Measurements from ENCODE around the gene CD14. TPM values are rescaled to one million over a fixed set of nuclear protein-coding genes. Genes with fewer than 3 reads are reported as not detected.

CD14 gene
- total and polyA plus RNA-seq, 4 experiments from 2014 or later = 2.7 to 5.2 (median 4.1) TPM

DNA sequence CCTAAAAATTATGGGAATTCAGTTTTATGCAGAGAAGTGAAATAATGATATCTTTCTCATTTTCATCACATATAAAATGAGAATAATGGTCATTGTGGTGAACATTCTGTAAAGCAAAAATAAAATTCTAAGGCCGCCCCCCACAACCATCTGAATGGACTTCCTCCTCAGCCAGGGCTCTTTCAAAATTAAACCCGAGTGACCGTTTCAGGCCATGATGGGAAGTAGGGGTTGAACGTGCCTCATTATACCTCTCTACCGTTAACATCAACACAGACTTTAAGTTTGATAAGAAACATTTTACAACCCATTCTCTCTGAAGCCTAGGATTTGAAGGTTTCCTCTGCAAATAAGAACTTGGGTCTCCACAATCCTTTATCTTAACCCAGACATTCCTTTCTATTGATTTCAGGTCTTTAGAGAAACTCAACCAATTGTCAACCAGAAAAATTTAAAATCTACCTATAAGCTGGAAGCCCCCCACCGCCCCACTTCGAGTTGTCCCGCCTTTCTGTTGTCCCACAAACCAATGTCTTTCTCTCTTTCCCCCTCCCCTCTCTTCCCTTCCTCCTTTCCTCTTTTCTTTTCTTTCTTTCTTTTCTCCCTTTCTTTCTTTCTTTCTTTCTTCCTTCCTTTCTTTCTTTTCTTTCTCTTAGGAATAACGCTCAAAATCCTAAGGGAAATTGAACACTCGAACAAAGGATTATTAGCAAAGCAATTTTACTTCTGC is 4.6 kb upstream of the CD14 start:
- H3K27ac ChIP-seq (ENCODE audit: low read depth, low read length) = no peak overlapping the region
- peak overlapping the region in 5 of 7 donors; percentile 18 to 96 (median 88) for H3K27ac Mint-ChIP-seq
- H3K9me3 ChIP-seq (ENCODE audit: control insufficient read depth in 1 of 2, low read length in 2 of 2) = no peaks in the 10 kb centered on the region
- H3K36me3 ChIP-seq (ENCODE audit: insufficient read depth, low read length) = peaks cover 6% of the 10 kb centered on the region
- peaks cover 0 to 11% of the 10 kb centered on the region in 2 donors for H3K36me3 Mint-ChIP-seq
- POLR2A ChIA-PET (ENCODE audit: partially characterized antibody) = interaction anchor here (1.1 to 3.4 kb wide), 2 partner anchors 10 to 80 kb away, joined by 3 to 55 read pairs; partner anchors contain the start of genes IK, NDUFA2 and SRA1
- intact Hi-C loops (cut with micrococcal nuclease) = loop anchor here (2.0 to 5.0 kb wide), 4 partner anchors 27 to 790 kb away; partner anchors contain the start of genes SRA1 and WDR55
- no peak overlapping the region for H3K4me3 ChIP-seq (ENCODE audit: low read length in 2 of 2)
- peaks cover 0 to 1% (median 0%) of the 10 kb centered on the region in 8 donors for H3K9me3 Mint-ChIP-seq
- CTCF ChIA-PET (ENCODE audit: partially characterized antibody) = interaction anchor here (1.3 to 3.3 kb wide), 4 partner anchors 10 to 76 kb away, joined by 3 to 17 read pairs (median 4); partner anchors contain the start of genes APBB3, IK and NDUFA2
- no peak for DNase-seq
- peak overlapping the region in 2 of 8 donors; percentile 9 to 15 for H3K4me3 Mint-ChIP-seq
- peaks cover 26 to 59% (median 41%) of the 10 kb centered on the region in 4 donors for H3K4me1 Mint-ChIP-seq
- H3K4me1 ChIP-seq (ENCODE audit: insufficient read depth, low read length) = peaks cover 30% of the 10 kb centered on the region
- H3K27me3 Mint-ChIP-seq = no peaks in the 10 kb centered on the region
- H3K27me3 ChIP-seq (ENCODE audit: insufficient read depth, low read length) = no peaks in the 10 kb centered on the region

DNA sequence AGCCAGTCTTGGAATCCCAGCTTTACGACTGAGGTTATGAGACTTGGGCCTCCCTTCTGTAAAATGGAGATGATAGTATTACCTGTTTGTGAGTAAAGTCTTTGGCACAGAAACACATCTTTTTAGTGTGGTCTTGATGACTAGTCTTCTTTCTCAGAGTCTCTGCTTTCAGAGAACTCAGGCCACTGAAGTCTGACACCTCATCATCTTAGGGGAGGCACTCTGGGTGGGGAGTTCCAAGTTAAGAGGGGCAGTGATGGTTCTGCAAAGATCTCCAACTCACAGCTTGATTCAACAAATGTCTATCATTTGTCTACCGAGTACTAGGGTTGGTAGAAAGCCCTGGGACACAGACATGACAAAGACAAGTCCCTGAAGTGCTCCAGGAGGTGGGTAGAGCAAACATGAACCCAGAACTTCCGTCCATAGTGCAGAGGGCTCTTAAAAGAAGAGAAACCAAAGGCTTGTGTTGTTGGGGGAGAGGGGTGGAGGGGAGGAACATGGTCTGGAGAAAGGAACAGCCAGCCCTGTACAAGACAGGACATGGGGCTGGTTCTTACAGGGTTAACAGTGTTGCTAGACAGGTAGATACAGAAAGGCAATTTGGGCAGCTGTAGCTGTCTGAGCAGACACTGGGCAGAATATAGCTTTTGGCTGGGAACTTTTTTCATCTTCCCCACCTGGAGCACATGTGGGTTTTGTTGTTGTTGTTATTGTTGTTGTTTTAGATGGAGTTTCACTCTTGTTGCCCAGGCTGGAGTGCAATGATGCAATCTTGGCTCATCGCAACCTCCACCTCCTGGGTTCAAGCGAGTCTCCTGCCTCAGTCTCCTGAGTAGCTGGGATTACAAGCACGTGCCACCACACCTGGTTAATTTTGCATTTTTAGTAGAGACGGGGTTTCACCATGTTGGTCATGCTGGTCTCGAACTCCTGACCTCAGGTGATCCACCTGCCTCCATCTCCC is 2.6 kb upstream of the CD14 start:
- Histone ChIP-seq H3K36me3 (ENCODE audit: insufficient read depth, low read length) (no peaks in the 10 kb centered on the region), H3K27ac (ENCODE audit: low read depth, low read length) (no peak overlapping the region), H3K4me3 (ENCODE audit: low read length in 2 of 2) (no peak overlapping the region), H3K27me3 (ENCODE audit: insufficient read depth, low read length) (no peaks in the 10 kb centered on the region), H3K4me1 (ENCODE audit: insufficient read depth, low read length) (peaks cover 29% of the 10 kb centered on the region), H3K9me3 (ENCODE audit: control insufficient read depth in 1 of 2, low read length in 2 of 2) (no peaks in the 10 kb centered on the region)
- Mint-ChIP-seq H3K4me3 (peak overlapping the region in 1 of 8 donors; percentile 32), H3K36me3 (peaks cover 0 to 3% of the 10 kb centered on the region in 2 donors), H3K9me3 (peaks cover 0 to 1% (median 0%) of the 10 kb centered on the region in 8 donors), H3K27me3 (no peaks in the 10 kb centered on the region), H3K27ac (peak overlapping the region in 4 of 7 donors; percentile 15 to 74 (median 50)), H3K4me1 (peaks cover 21 to 50% (median 36%) of the 10 kb centered on the region in 4 donors)
- intact Hi-C loops (cut with micrococcal nuclease) = loop anchor here (1.0 to 5.0 kb wide), 2 partner anchors 262 to 788 kb away; no protein-coding TSS in a partner anchor
- ChIA-PET POLR2A (ENCODE audit: partially characterized antibody) (interaction anchor here (0.8 to 1.7 kb wide), 8 partner anchors 12 to 90 kb away, joined by 3 to 13 read pairs (median 4); partner anchors contain the start of genes APBB3, EIF4EBP3, HARS1 and HARS2), CTCF (ENCODE audit: partially characterized antibody) (interaction anchor here (0.7 to 4.7 kb wide), 14 partner anchors 12 to 284 kb away, joined by 3 to 49 read pairs (median 3); partner anchors contain the start of genes EIF4EBP3, IK and NDUFA2)
- no peak for DNase-seq

DNA sequence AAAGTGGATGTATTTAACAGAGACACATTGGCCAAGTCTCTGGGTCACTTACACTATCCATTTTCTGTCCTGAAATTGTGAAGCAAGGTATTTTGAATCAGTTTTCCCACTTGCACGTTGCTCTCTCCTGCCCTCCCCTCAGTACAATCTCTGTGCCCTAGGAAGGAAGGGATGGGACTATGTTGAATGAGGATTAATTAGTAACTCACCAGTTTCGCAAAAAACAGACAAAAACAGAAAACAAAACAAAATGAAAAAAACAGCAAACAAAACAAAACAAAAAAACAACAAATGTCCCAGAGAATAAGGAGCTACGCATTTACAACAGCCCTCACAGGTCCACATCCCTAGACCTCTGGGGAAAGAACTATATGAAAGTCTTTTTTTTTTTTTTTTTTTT is 1.1 kb upstream of the CD14 start:
- Histone ChIP-seq H3K27ac (ENCODE audit: low read depth, low read length) (no peak overlapping the region), H3K4me3 (ENCODE audit: low read length in 2 of 2) (no peak overlapping the region), H3K4me1 (ENCODE audit: insufficient read depth, low read length) (peaks cover 20% of the 10 kb centered on the region), H3K36me3 (ENCODE audit: insufficient read depth, low read length) (no peaks in the 10 kb centered on the region), H3K9me3 (ENCODE audit: control insufficient read depth in 1 of 2, low read length in 2 of 2) (no peaks in the 10 kb centered on the region), H3K27me3 (ENCODE audit: insufficient read depth, low read length) (no peaks in the 10 kb centered on the region)
- H3K27ac Mint-ChIP-seq = peak overlapping the region in 1 of 7 donors; percentile 68
- H3K4me1 Mint-ChIP-seq = peaks cover 16 to 39% (median 27%) of the 10 kb centered on the region in 4 donors
- H3K4me3 Mint-ChIP-seq = peak overlapping the region in 5 of 8 donors; percentile 1 to 52 (median 21)
- intact Hi-C loops (cut with micrococcal nuclease) = no loop called here
- H3K27me3 Mint-ChIP-seq = no peaks in the 10 kb centered on the region
- H3K9me3 Mint-ChIP-seq = peaks cover 0 to 1% (median 0%) of the 10 kb centered on the region in 8 donors
- ChIA-PET POLR2A (ENCODE audit: partially characterized antibody) (interaction anchor here (1.2 to 1.7 kb wide), 3 partner anchors 57 to 87 kb away, joined by 4 to 10 read pairs (median 5); partner anchors contain the start of genes EIF4EBP3, HARS1 and HARS2), CTCF (ENCODE audit: partially characterized antibody) (interaction anchor here (0.7 to 4.7 kb wide), 14 partner anchors 9 to 261 kb away, joined by 3 to 49 read pairs (median 4); partner anchors contain the start of genes EIF4EBP3, IK and NDUFA2)
- DNase-seq = no peak
- no peaks in the 10 kb centered on the region for H3K36me3 Mint-ChIP-seq

DNA sequence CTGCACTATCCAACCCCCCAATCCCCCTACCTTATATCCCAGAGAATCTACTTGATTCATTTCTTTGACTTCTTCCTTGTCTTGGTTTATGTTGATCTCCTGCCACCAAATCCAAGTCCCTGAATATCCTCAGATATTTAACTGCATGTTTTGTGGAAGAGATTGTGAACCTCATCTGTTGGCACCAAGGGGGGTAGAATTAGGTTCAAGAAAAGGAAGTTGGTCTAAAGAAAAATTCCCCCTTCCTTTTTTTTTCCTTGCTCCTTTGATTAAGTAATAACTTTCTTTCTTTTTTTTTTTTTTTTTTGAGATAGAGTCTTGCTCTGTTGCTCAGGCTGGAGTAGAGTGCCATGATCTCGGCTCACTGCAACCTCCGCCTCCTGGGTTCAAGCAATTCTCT is 526 bp upstream of the CD14 start:
- Mint-ChIP-seq H3K27ac (peak overlapping the region in 4 of 7 donors; percentile 8 to 93 (median 86)), H3K27me3 (no peaks in the 10 kb centered on the region), H3K4me1 (peaks cover 12 to 33% (median 22%) of the 10 kb centered on the region in 4 donors), H3K36me3 (no peaks in the 10 kb centered on the region), H3K4me3 (peak overlapping the region; percentile 90 to 96 (median 90)), H3K9me3 (peaks cover 0 to 1% (median 0%) of the 10 kb centered on the region in 8 donors)
- H3K4me3 ChIP-seq (ENCODE audit: low read length in 2 of 2) = peak overlapping the region in 1 of 2 donors; percentile 73
- no peaks in the 10 kb centered on the region for H3K36me3 ChIP-seq (ENCODE audit: insufficient read depth, low read length)
- CTCF ChIA-PET (ENCODE audit: partially characterized antibody) = interaction anchor here (1.0 to 4.7 kb wide), 8 partner anchors 9 to 261 kb away, joined by 3 to 49 read pairs (median 6); partner anchors contain the start of genes EIF4EBP3, IK and NDUFA2
- intact Hi-C loops (cut with micrococcal nuclease) = loop anchor here (2.0 kb wide), 1 partner anchor 13 kb away; the partner anchor contains the start of genes IK and NDUFA2
- H3K4me1 ChIP-seq (ENCODE audit: insufficient read depth, low read length) = peaks cover 14% of the 10 kb centered on the region
- no peaks in the 10 kb centered on the region for H3K27me3 ChIP-seq (ENCODE audit: insufficient read depth, low read length)
- no peaks in the 10 kb centered on the region for H3K9me3 ChIP-seq (ENCODE audit: control insufficient read depth in 1 of 2, low read length in 2 of 2)
- POLR2A ChIA-PET (ENCODE audit: partially characterized antibody) = interaction anchor here (2.0 to 2.9 kb wide), 8 partner anchors 9 to 232 kb away, joined by 7 to 27 read pairs (median 17); partner anchors contain the start of genes ANKHD1, APBB3, EIF4EBP3 and HARS1
- DNase-seq = no peak
- H3K27ac ChIP-seq (ENCODE audit: low read depth, low read length) = no peak overlapping the region

DNA sequence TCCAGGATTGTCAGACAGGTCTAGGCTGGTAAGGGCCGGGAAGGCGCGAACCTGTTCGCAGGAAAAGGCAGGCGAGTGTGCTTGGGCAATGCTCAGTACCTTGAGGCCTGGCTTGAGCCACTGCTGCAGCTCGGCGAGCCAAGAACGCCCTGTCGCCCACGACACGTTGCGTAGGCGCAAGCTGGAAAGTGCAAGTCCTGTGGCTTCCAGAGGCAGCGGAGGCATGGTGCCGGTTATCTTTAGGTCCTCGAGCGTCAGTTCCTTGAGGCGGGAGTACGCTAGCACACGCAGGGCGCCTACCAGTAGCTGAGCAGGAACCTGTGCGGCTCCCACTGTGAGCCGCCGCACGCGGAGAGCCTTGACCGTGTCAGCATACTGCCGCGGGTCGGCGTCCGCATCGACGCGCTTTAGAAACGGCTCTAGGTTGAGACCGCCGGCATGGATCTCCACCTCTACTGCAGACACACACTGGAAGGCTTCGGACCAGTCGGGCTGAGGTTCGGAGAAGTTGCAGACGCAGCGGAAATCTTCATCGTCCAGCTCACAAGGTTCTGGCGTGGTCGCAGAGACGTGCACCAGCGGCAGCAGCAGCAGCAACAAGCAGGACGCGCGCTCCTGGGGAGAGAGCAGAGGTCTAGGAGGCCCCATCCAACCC is 482 bp downstream of the CD14 start:
- H3K9me3 Mint-ChIP-seq = peaks cover 0 to 6% (median 2%) of the 10 kb centered on the region in 8 donors
- peak overlapping the region; percentile 68 to 93 (median 89) for H3K27ac Mint-ChIP-seq
- peaks cover 0 to 2% of the 10 kb centered on the region in 2 donors for H3K27me3 Mint-ChIP-seq
- H3K36me3 Mint-ChIP-seq = no peaks in the 10 kb centered on the region
- peak overlapping the region; percentile 90 to 96 (median 90) for H3K4me3 Mint-ChIP-seq
- H3K4me1 Mint-ChIP-seq = peaks cover 10 to 30% (median 20%) of the 10 kb centered on the region in 4 donors
- Histone ChIP-seq H3K36me3 (ENCODE audit: insufficient read depth, low read length) (no peaks in the 10 kb centered on the region), H3K27ac (ENCODE audit: low read depth, low read length) (peak overlapping the region; percentile 41), H3K27me3 (ENCODE audit: insufficient read depth, low read length) (no peaks in the 10 kb centered on the region), H3K4me1 (ENCODE audit: insufficient read depth, low read length) (peaks cover 13% of the 10 kb centered on the region), H3K4me3 (ENCODE audit: low read length in 2 of 2) (peak overlapping the region; percentile 61 to 73), H3K9me3 (ENCODE audit: control insufficient read depth in 1 of 2, low read length in 2 of 2) (no peaks in the 10 kb centered on the region)
- CTCF ChIA-PET (ENCODE audit: partially characterized antibody) = interaction anchor here (0.9 to 4.7 kb wide), 9 partner anchors 10 to 269 kb away, joined by 3 to 49 read pairs (median 4); partner anchors contain the start of genes EIF4EBP3, IK and NDUFA2
- POLR2A ChIA-PET (ENCODE audit: partially characterized antibody) = interaction anchor here (1.0 to 2.9 kb wide), 11 partner anchors 10 to 231 kb away, joined by 4 to 27 read pairs (median 11); partner anchors contain the start of genes ANKHD1, APBB3, EIF4EBP3 and HARS1
- intact Hi-C loops (cut with micrococcal nuclease) = loop anchor here (2.0 kb wide), 1 partner anchor 14 kb away; the partner anchor contains the start of genes IK and NDUFA2
- DNase-seq = peak; percentile 50 to 66 (median 55)

Measured in CD4-positive, alpha-beta memory T cell (primary cell).